ENCODE measurements around the gene IL6R. TPM values are rescaled to one million over a fixed set of nuclear protein-coding genes. Genes with fewer than 3 reads are reported as not detected.

The IL6R gene
- total and polyA plus RNA-seq, 2 of the 4 experiments (the other 2 are of a cell fraction) = 5.3 to 9.5 TPM

DNA sequence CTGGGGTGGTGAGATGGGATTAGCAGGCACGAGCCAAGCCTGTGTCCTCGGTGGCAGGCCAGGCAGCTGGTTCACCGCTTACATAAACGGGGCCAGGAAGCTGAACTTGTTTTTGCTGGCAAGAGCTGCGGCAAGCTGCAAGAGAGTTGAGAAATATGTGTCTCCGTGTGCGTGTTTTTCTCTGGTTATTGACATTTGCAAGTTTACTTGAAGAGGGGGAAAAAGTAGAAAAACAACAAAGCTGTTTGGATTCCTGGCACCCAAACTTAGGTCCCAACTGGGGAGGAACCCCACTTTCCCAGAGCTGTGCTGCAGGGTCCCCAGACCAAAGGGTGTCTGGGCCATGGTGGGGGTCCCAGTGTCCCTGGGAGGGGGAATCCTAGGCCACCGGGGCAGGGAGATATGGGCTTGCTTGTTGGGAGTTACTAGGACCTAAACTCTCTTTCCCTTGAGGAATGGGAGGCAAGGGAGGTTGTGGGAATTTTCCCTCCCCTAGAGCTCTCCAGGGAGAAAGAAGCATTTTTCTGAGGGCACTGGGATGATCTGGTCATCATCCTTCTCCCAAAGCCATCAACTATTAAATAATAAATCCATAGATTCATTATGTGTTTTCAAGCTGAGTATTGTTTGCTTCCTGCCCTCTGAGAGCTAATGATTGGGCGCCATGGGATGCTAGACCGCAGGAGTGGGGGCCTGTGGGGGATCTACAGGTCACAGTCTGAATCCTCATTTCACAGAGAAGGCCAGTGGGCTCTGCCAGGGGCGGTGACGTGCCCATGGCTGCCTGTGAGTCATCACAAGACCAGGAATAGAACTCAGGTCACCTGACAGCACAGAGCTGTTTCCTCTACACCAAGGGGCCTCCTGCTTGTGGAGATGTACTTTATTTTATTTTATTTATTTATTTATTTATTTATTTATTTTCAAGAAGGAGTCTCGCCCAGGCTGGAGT, 14.8 kb downstream of the IL6R start:
- intact Hi-C loops (cut with micrococcal nuclease) = loop anchor here (1.0 kb wide), 1 partner anchor 14 kb away; no protein-coding TSS in a partner anchor
- WGBS, 2 experiments (ENCODE audit: extremely low coverage in 2 of 2, insufficient read length in 1 of 2) = 5% methylated on average over 4 of the region's 13 CpGs; no CpG with 5 or more reads in 1 of the 2 experiments

More for the DNA sequence above, 14.8 kb downstream of the IL6R start:
- peaks cover 0 to 21% of the 10 kb centered on the region in 2 experiments; a peak in 1 of 4 replicates for H3K79me1 ChIP-seq (ENCODE audit: low read depth in 1 of 2, low read length in 2 of 2)
- H3K9ac ChIP-seq (ENCODE audit: low read depth, low read length) = peak overlapping the region; percentile 28
- H4K8ac ChIP-seq (ENCODE audit: low read depth in 2 of 2, low read length in 2 of 2) = peak overlapping the region in 1 of 2 experiments; percentile 52; a peak in 1 of 4 replicates
- H2BK5ac ChIP-seq (ENCODE audit: low read depth, low read length, poor library complexity, severe bottlenecking) = peak overlapping the region; percentile 72
- peak overlapping the region; percentile 80 for H3K4ac ChIP-seq (ENCODE audit: low read depth, low read length)
- TF ChIP-seq RCOR1 (IDR thresholded peaks at IDR 0.05; ENCODE audit: insufficient replicate concordance, low read length) = peak; percentile 54
- TF ChIP-seq BHLHE40 (IDR thresholded peaks at IDR 0.05; ENCODE audit: low read depth, low read length) = peak; percentile 97
- peak; percentile 19; the same call in 1 of the 2 replicates for TF ChIP-seq RAD21 (IDR thresholded peaks at IDR 0.05; ENCODE audit: low read length)
- TF ChIP-seq, protein P1, sequence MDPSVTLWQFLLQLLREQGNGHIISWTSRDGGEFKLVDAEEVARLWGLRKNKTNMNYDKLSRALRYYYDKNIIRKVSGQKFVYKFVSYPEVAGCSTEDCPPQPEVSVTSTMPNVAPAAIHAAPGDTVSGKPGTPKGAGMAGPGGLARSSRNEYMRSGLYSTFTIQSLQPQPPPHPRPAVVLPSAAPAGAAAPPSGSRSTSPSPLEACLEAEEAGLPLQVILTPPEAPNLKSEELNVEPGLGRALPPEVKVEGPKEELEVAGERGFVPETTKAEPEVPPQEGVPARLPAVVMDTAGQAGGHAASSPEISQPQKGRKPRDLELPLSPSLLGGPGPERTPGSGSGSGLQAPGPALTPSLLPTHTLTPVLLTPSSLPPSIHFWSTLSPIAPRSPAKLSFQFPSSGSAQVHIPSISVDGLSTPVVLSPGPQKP (IDR thresholded peaks at IDR 0.05; ENCODE audit: borderline replicate concordance, low read depth, low read length) = no peak
- peak; percentile 91 for TF ChIP-seq FOS (IDR thresholded peaks at IDR 0.05; ENCODE audit: low read depth, low read length)
- peak; percentile 46; the same call in 1 of the 2 replicates for TF ChIP-seq MAZ (IDR thresholded peaks at IDR 0.05; ENCODE audit: borderline replicate concordance, low read depth, low read length)
- no peak for TF ChIP-seq RFX5 (IDR thresholded peaks at IDR 0.05; ENCODE audit: low read depth, low read length)
- TF ChIP-seq CHD1 (IDR thresholded peaks at IDR 0.05; ENCODE audit: low read depth, low read length) = no peak
- TF ChIP-seq, protein P2, sequence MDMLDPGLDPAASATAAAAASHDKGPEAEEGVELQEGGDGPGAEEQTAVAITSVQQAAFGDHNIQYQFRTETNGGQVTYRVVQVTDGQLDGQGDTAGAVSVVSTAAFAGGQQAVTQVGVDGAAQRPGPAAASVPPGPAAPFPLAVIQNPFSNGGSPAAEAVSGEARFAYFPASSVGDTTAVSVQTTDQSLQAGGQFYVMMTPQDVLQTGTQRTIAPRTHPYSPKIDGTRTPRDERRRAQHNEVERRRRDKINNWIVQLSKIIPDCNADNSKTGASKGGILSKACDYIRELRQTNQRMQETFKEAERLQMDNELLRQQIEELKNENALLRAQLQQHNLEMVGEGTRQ (IDR thresholded peaks at IDR 0.05; ENCODE audit: low read depth, low read length) = peak; percentile 85
- peak; percentile 94 for TF ChIP-seq CEBPB (IDR thresholded peaks at IDR 0.05; ENCODE audit: low read depth, low read length)
- peak overlapping the region; percentile 18; the same call in 1 of the 2 replicates for H3K14ac ChIP-seq (replicated peaks; ENCODE audit: low read depth, low read length)
- H3K9me3 ChIP-seq (ENCODE audit: control insufficient read depth, insufficient read depth, low read length) = no peaks in the 10 kb centered on the region
- no TSS peak for BruUV-seq (replicated peaks)
- H3K23ac ChIP-seq (ENCODE audit: low read depth, low read length) = peak overlapping the region; percentile 36; the same call in 1 of the 2 replicates
- ChIA-PET POLR2A (ENCODE audit: unreplicated experiment) (no interaction called here), CTCF (interaction anchor here (0.9 to 2.2 kb wide), 2 partner anchors 14 to 43 kb away, joined by 3 to 9 read pairs; no protein-coding TSS in a partner anchor)
- H2AK9ac ChIP-seq (replicated peaks; ENCODE audit: low read depth, low read length, poor library complexity) = peak overlapping the region; percentile 73
- H3K4me3 ChIP-seq (ENCODE audit: insufficient read depth, low read depth, low read length) = no peak overlapping the region
- peak overlapping the region; percentile 67 for H3K4me2 ChIP-seq (ENCODE audit: low read depth, low read length)
- peak overlapping the region; percentile 70 for H3K18ac ChIP-seq (ENCODE audit: low read depth, low read length)
- dilution Hi-C loops (cut with HindIII; ENCODE audit: low sequenced_read_pairs, unreplicated experiment) = no loop called here
- H2BK120ac ChIP-seq (ENCODE audit: low read depth, low read length) = peak overlapping the region; percentile 73
- H2BK20ac ChIP-seq (ENCODE audit: low read depth, low read length) = peak overlapping the region; percentile 36; the same call in 1 of the 2 replicates
- peak overlapping the region; percentile 62 for H4K5ac ChIP-seq (ENCODE audit: low read depth, low read length)
- H2BK15ac ChIP-seq (ENCODE audit: low read depth, low read length) = peak overlapping the region; percentile 30; the same call in 1 of the 3 replicates
- peak; percentile 95 for DNase-seq
- H3K27ac ChIP-seq (ENCODE audit: insufficient read depth, low read length) = peak overlapping the region; percentile 96
- H4K20me1 ChIP-seq (ENCODE audit: insufficient read depth, low read length) = peaks cover 26% of the 10 kb centered on the region
- H3K36me3 ChIP-seq (ENCODE audit: control insufficient read depth, insufficient read depth, low read length) = no peaks in the 10 kb centered on the region; the same call in 1 of the 2 replicates
- H2AFZ ChIP-seq (replicated peaks; ENCODE audit: low read length, poor library complexity) = no peak overlapping the region
- H4K91ac ChIP-seq (ENCODE audit: insufficient read depth, low read depth, low read length) = peak overlapping the region; percentile 37; the same call in 1 of the 2 replicates
- peaks cover 44% of the 10 kb centered on the region for H3K4me1 ChIP-seq (ENCODE audit: control insufficient read depth, insufficient read depth, low read length)
- H3K9me1 ChIP-seq (ENCODE audit: insufficient read depth, low read length) = peaks cover 16% of the 10 kb centered on the region
- ATAC-seq (ENCODE audit: low read depth) = peak; percentile 72
- H3K27me3 ChIP-seq (ENCODE audit: control insufficient read depth, insufficient read depth, low read length) = no peaks in the 10 kb centered on the region
- in situ Hi-C loops (cut with MboI; ENCODE audit: low sequenced_read_pairs) = no loop called here
- peak overlapping the region; percentile 38; the same call in 1 of the 2 replicates for H3K56ac ChIP-seq (ENCODE audit: extremely low read depth, insufficient read depth, low read length)
- peak overlapping the region; percentile 16; the same call in 1 of the 2 replicates for H2AK5ac ChIP-seq (ENCODE audit: low read depth, low read length)

Measured in IMR-90 (cell line).